Colonic mucosa (tissue), 4 donors: Measurements from ENCODE around the gene ICAM1. TPM values are rescaled to one million over a fixed set of nuclear protein-coding genes. Genes with fewer than 3 reads are reported as not detected.

Source experiments
- DNase-seq: peaks from one replicate; pipeline ENCODE4 v3.0.0-alpha.2; 2020
- H3K27ac ChIP-seq: fragments of 200-600 bp; one replicate; pipeline ENCODE4 v1.8.0; 2021
- H3K27me3 ChIP-seq: fragments of 200-600 bp; one replicate; pipeline ENCODE4 v1.8.0; 2021
- H3K36me3 ChIP-seq: fragments of 200-600 bp; one replicate; pipeline ENCODE4 v1.8.0; 2021
- H3K4me1 ChIP-seq: fragments of 200-600 bp; one replicate; pipeline ENCODE4 v1.8.0; 2021; ENCODE audit warnings: mild to moderate bottlenecking
- H3K4me3 ChIP-seq: fragments of 200-600 bp; one replicate; pipeline ENCODE4 v1.8.0; 2021
- H3K9ac ChIP-seq, 2 donors: one replicate each; pipeline ENCODE4 v1.7.0; 2013; ENCODE audit warnings: control low read depth in 2 of 2, low read depth in 2 of 2, low read length in 2 of 2
- H3K9me3 ChIP-seq: fragments of 200-600 bp; one replicate; pipeline ENCODE4 v1.8.0; 2021
- intact Hi-C: fragments of 100-400 bp; cut with DNase I; formaldehyde crosslinking; loops from one replicate; pipeline ENCODE4 v1.14.1; 2022
- microRNA-seq: library from miRNA; unstranded; fragments of <30 nt; microRNA quantifications from one replicate; pipeline ENCODE4, GENCODE V29; 2019
- total RNA-seq, 2 donors: library from RNA; stranded (reverse); fragmentation: NEBNext Ultra II Directional in 1 of 2; extraction: Animal tissue kit (Norgen Biotek cat#: 25700) in 1 of 2; gene quantifications; one replicate each; pipeline ENCODE4 v1.2.1, GENCODE V29; 2021
- TF ChIP-seq, protein P1 (sequence below): fragments of 200-600 bp; IDR thresholded peaks from one replicate; pipeline ENCODE4 v1.8.0; 2022; ENCODE audit warnings: antibody characterized with exemption, mild to moderate bottlenecking
- donor health status: healthy.
- donor health status: DM: no; HTN: no; CAD: no.
- donor health status: DM: no; HTN: no; CAD: no.

ICAM1 gene
- total RNA-seq, 2 donors from 2014 or later = 3.5 to 13.1 TPM

DNA sequence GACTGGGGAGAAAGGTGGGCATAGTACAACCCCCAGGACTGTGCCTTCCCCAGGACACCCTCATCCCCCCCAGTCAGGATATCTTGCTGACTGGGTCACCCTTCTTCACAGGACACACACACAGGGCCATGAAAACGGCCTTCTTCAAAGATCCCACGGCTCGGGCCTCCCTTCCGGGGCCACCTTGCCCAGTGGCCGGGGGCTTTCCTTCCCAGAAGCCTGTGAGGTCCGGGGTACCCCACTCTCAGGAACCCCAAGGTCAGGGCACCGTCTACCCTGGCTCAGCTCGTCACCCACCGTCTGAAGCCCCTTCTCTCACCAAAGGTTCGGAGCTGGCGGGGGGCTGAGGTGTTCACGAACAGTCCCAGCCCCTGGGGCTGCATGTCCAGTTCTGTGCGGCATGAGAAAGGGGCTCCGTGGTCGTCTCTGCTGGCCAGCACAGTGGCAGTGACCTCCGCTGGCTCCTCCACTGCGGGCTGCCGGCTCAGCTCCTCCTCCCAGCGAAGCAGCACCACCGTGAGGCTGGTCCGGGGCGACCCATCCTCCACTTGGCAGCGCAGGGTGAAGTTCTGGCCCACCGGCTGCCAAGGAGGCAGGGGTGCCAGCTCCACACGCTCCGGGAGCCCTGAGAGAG is 64.5 kb downstream of the ICAM1 start:
- H3K4me3 ChIP-seq = no peak overlapping the region
- no peak for DNase-seq
- intact Hi-C loops = loop anchor here (5.0 kb wide), 1 partner anchor 47 kb away; the partner anchor contains the start of gene TYK2
- no peak overlapping the region for H3K27ac ChIP-seq
- H3K27me3 ChIP-seq = no peaks in the 10 kb centered on the region
- H3K36me3 ChIP-seq = no peaks in the 10 kb centered on the region
- H3K4me1 ChIP-seq = peaks cover 8% of the 10 kb centered on the region
- TF ChIP-seq, protein P1, sequence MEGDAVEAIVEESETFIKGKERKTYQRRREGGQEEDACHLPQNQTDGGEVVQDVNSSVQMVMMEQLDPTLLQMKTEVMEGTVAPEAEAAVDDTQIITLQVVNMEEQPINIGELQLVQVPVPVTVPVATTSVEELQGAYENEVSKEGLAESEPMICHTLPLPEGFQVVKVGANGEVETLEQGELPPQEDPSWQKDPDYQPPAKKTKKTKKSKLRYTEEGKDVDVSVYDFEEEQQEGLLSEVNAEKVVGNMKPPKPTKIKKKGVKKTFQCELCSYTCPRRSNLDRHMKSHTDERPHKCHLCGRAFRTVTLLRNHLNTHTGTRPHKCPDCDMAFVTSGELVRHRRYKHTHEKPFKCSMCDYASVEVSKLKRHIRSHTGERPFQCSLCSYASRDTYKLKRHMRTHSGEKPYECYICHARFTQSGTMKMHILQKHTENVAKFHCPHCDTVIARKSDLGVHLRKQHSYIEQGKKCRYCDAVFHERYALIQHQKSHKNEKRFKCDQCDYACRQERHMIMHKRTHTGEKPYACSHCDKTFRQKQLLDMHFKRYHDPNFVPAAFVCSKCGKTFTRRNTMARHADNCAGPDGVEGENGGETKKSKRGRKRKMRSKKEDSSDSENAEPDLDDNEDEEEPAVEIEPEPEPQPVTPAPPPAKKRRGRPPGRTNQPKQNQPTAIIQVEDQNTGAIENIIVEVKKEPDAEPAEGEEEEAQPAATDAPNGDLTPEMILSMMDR = no peak
- H3K9me3 ChIP-seq = no peaks in the 10 kb centered on the region
- peak overlapping the region in 1 of 2 donors; percentile 73 for H3K9ac ChIP-seq

Small RNA genes lying within 50 kb of the gene (microRNA-seq; reads per million reads assigned to microRNA genes)
- not detected for gene MIR4322

Other genes with a start within 250 kb of the ICAM1 start
- gene SHFL, start 184.8 kb upstream of the ICAM1 start, total RNA-seq = 10 to 100 TPM; 15.1 to 21.3 TPM
- under 1 TPM in 1 of 2 donors, not detected in 1; 0.21 TPM for gene ANGPTL6, start 168.4 kb upstream of the ICAM1 start, total RNA-seq
- 10 to 100 TPM; 21.6 to 53.8 TPM for gene PPAN, start 164.8 kb upstream of the ICAM1 start, total RNA-seq
- 10 to 100 TPM in 1 of 2 donors, 1 to 10 TPM in 1; 7.6 to 16.7 TPM for gene P2RY11, start 159.4 kb upstream of the ICAM1 start, total RNA-seq
- gene EIF3G, start 151.2 kb upstream of the ICAM1 start, total RNA-seq = 100 to 1,000 TPM; 141 to 202 TPM
- 100 to 1,000 TPM in 1 of 2 donors, 10 to 100 TPM in 1; 36.3 to 139 TPM for gene DNMT1, start 76.2 kb upstream of the ICAM1 start, total RNA-seq
- gene S1PR2, start 39.8 kb upstream of the ICAM1 start, total RNA-seq = 1 to 10 TPM; 2.4 to 5.2 TPM
- 100 to 1,000 TPM in 1 of 2 donors, 10 to 100 TPM in 1; 48.9 to 116 TPM for gene MRPL4, start 18.9 kb upstream of the ICAM1 start, total RNA-seq
- gene ICAM4, start 15.8 kb downstream of the ICAM1 start, total RNA-seq = under 1 TPM; 0.19 to 0.37 TPM
- 1 to 10 TPM in 1 of 2 donors, under 1 TPM in 1; 0.74 to 1.3 TPM for gene ICAM5, start 18.8 kb downstream of the ICAM1 start, total RNA-seq
- gene ZGLP1, start 38.7 kb downstream of the ICAM1 start, total RNA-seq = 1 to 10 TPM in 1 of 2 donors, under 1 TPM in 1; 0.96 to 5.1 TPM
- 10 to 100 TPM; 10.7 to 19.8 TPM for gene FDX2, start 44.9 kb downstream of the ICAM1 start, total RNA-seq
- 100 to 1,000 TPM in 1 of 2 donors, 10 to 100 TPM in 1; 67.1 to 101 TPM for gene RAVER1, start 62.4 kb downstream of the ICAM1 start, total RNA-seq
- 10 to 100 TPM; 27.2 to 31.8 TPM for gene ICAM3, start 68.5 kb downstream of the ICAM1 start, total RNA-seq
- gene TYK2, start 109.5 kb downstream of the ICAM1 start, total RNA-seq = 100 to 1,000 TPM in 1 of 2 donors, 10 to 100 TPM in 1; 76.3 to 148 TPM
- 100 to 1,000 TPM; 128 to 286 TPM for gene CDC37, start 132.4 kb downstream of the ICAM1 start, total RNA-seq
- 10 to 100 TPM in 1 of 2 donors, 1 to 10 TPM in 1; 8.6 to 13.8 TPM for gene PDE4A, start 149.4 kb downstream of the ICAM1 start, total RNA-seq
- 10 to 100 TPM; 53.2 to 87.3 TPM for gene KEAP1, start 232.2 kb downstream of the ICAM1 start, total RNA-seq
- not detected for gene S1PR5, start 246.3 kb downstream of the ICAM1 start, total RNA-seq